A549 (cell line): Measurements from ENCODE around the gene GNG7.
"Not testable (repeated sequence)": the region's sequence is repeated elsewhere in the genome, so short reads cannot be mapped to it uniquely, and the experiment has no call there.

Experiments
- CHD4 ChIP-seq: fragments of 200-600 bp; sonication (generic); IDR thresholded peaks from 2 replicates; pipeline ENCODE4 v1.6.1; 2016; ENCODE audit warnings: antibody characterized with exemption, mild to moderate bottlenecking, borderline replicate concordance
- MYC ChIP-seq: IDR thresholded peaks from 2 replicates; pipeline ENCODE4 v1.6.1; 2012; ENCODE audit warnings: mild to moderate bottlenecking, inconsistent platforms, low read length, improper control_type of control experiment, borderline replicate concordance
- TP53 ChIP-seq: fragments of 250-450 bp; sonication (Bioruptor Pico); IDR thresholded peaks from 2 replicates; pipeline ENCODE4 v1.5.0; 2021; ENCODE audit warnings: mild to moderate bottlenecking, moderate library complexity
- TF ChIP-seq, protein P1 (sequence below): fragments of >200 bp; sonication (Bioruptor Twin); formaldehyde crosslinking; IDR thresholded peaks from 3 replicates; pipeline ENCODE4 v1.5.1; 2016
- TF ChIP-seq, protein P2 (sequence below): IDR thresholded peaks from 2 replicates; pipeline ENCODE4 v1.6.1; 2012

DNA sequence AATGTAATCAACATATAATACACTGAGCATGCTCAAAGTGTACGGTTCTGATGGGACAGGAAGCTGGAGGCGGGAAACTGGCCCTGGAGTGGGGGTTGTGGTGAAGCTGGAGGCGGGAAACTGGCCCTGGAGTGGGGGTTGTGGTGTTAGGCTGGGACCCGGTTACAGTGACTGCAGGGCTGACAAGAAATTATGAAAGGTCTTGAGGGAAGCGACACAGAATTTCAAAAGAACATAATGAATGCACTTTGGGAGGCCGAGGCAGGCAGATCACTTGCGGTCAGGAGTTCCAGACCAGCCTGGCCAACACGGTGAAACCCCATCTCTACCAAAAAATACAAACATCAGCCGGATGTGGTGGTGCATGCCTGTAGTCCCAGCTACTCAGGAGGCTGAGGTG lies 164.9 kb downstream of the GNG7 start:
- TF ChIP-seq, protein P1, sequence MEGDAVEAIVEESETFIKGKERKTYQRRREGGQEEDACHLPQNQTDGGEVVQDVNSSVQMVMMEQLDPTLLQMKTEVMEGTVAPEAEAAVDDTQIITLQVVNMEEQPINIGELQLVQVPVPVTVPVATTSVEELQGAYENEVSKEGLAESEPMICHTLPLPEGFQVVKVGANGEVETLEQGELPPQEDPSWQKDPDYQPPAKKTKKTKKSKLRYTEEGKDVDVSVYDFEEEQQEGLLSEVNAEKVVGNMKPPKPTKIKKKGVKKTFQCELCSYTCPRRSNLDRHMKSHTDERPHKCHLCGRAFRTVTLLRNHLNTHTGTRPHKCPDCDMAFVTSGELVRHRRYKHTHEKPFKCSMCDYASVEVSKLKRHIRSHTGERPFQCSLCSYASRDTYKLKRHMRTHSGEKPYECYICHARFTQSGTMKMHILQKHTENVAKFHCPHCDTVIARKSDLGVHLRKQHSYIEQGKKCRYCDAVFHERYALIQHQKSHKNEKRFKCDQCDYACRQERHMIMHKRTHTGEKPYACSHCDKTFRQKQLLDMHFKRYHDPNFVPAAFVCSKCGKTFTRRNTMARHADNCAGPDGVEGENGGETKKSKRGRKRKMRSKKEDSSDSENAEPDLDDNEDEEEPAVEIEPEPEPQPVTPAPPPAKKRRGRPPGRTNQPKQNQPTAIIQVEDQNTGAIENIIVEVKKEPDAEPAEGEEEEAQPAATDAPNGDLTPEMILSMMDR, result not testable (repeated sequence)
- not testable (repeated sequence) for TF ChIP-seq TP53 (CRISPR knock-in tag); CHD4; MYC
- TF ChIP-seq, protein P2, sequence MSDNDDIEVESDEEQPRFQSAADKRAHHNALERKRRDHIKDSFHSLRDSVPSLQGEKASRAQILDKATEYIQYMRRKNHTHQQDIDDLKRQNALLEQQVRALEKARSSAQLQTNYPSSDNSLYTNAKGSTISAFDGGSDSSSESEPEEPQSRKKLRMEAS, result not testable (repeated sequence)
